Measurements from ENCODE around the gene PPP1CC. TPM values are rescaled to one million over a fixed set of nuclear protein-coding genes. Genes with fewer than 3 reads are reported as not detected.
A peak's percentile ranks its signal among the peaks of the same experiment; 100 is the strongest.
"Not testable (repeated sequence)": the region's sequence is repeated elsewhere in the genome, so short reads cannot be mapped to it uniquely, and the experiment has no call there.

PPP1CC gene
- polyA plus RNA-seq, 4 donors, result 169 to 197 (median 175) TPM

- no peak for DNase-seq (ENCODE audit: low read depth in 4 of 4, low spot score in 2 of 4)
These were observed 15.9 kb downstream of the PPP1CC start for GRCh38 chr12:110726708-110727369.

GRCh38 chr12:110726028-110726427 lies 16.7 kb downstream of the PPP1CC start:
- DNase-seq (ENCODE audit: low read depth in 4 of 4, low spot score in 2 of 4), result no peak

GRCh38 chr12:110725267-110725666 lies 17.4 kb downstream of the PPP1CC start:
- DNase-seq (ENCODE audit: low read depth in 4 of 4, low spot score in 2 of 4), result no peak

GRCh38 chr12:110722892-110723291 lies 19.8 kb downstream of the PPP1CC start:
- DNase-seq (ENCODE audit: low read depth in 4 of 4, low spot score in 2 of 4), result not testable (repeated sequence)

GRCh38 chr12:110721570-110721969 lies 21.1 kb downstream of the PPP1CC start:
- no peak for DNase-seq (ENCODE audit: low read depth in 4 of 4, low spot score in 2 of 4)

GRCh38 chr12:110720516-110720915 lies 22.2 kb downstream of the PPP1CC start:
- DNase-seq (ENCODE audit: low read depth in 4 of 4, low spot score in 2 of 4), result no peak

GRCh38 chr12:110718222-110718908 lies 24.3 kb downstream of the PPP1CC start:
- DNase-seq (ENCODE audit: low read depth in 4 of 4, low spot score in 2 of 4), result no peak

GRCh38 chr12:110717037-110717436 lies 25.7 kb downstream of the PPP1CC start:
- no peak for DNase-seq (ENCODE audit: low read depth in 4 of 4, low spot score in 2 of 4)

- no peak for DNase-seq (ENCODE audit: low read depth in 4 of 4, low spot score in 2 of 4)
These were observed 33.8 kb downstream of the PPP1CC start for GRCh38 chr12:110708917-110709316.

- no peak for DNase-seq (ENCODE audit: low read depth in 4 of 4, low spot score in 2 of 4)
These were observed 37.4 kb downstream of the PPP1CC start for GRCh38 chr12:110705309-110705708.

- DNase-seq (ENCODE audit: low read depth in 4 of 4, low spot score in 2 of 4), result no peak
These were observed 37.9 kb downstream of the PPP1CC start for GRCh38 chr12:110704750-110705149.

GRCh38 chr12:110704231-110704630 lies 38.5 kb downstream of the PPP1CC start:
- DNase-seq (ENCODE audit: low read depth in 4 of 4, low spot score in 2 of 4), result no peak

GRCh38 chr12:110702081-110702480 lies 40.6 kb downstream of the PPP1CC start:
- no peak for DNase-seq (ENCODE audit: low read depth in 4 of 4, low spot score in 2 of 4)

- no peak for DNase-seq (ENCODE audit: low read depth in 4 of 4, low spot score in 2 of 4)
These were observed 42.9 kb downstream of the PPP1CC start for GRCh38 chr12:110699591-110700445.

- DNase-seq (ENCODE audit: low read depth in 4 of 4, low spot score in 2 of 4), result peak in 1 of 4 donors; percentile 60
These were observed 44.4 kb downstream of the PPP1CC start for GRCh38 chr12:110698171-110698902.

- DNase-seq (ENCODE audit: low read depth in 4 of 4, low spot score in 2 of 4), result no peak
These were observed 45.5 kb downstream of the PPP1CC start for GRCh38 chr12:110697236-110697635.

- no peak for DNase-seq (ENCODE audit: low read depth in 4 of 4, low spot score in 2 of 4)
These were observed 46.4 kb downstream of the PPP1CC start for GRCh38 chr12:110696283-110696682.

GRCh38 chr12:110694330-110694901 lies 48.3 kb downstream of the PPP1CC start:
- no peak for DNase-seq (ENCODE audit: low read depth in 4 of 4, low spot score in 2 of 4)

- no peak for DNase-seq (ENCODE audit: low read depth in 4 of 4, low spot score in 2 of 4)
These were observed 49.0 kb downstream of the PPP1CC start for GRCh38 chr12:110693731-110694130.

GRCh38 chr12:110690127-110690430 lies 52.6 kb downstream of the PPP1CC start:
- DNase-seq (ENCODE audit: low read depth in 4 of 4, low spot score in 2 of 4), result no peak

All from left renal cortex interstitium (tissue), 4 donors.